NCI-H2029 (cell line): ENCODE results near the gene ZNF584.
"Not testable (repeated sequence)": the region's sequence is repeated elsewhere in the genome, so short reads cannot be mapped to it uniquely, and the experiment has no call there.

Experiments used
- DNase-seq: peaks from one replicate; lab custom pipeline; 2025; lab: John Stamatoyannopoulos, UW

Gene ZNF584

GRCh38 chr19:58408152-58409009, at the start of gene ZNF584:
Gene ZNF584, plus strand, starts transcription at chr19:58408649. Its CDS starts 499 bp downstream, at chr19:58409148.
- DNase-seq = peak; percentile 95

- peak; percentile 41 for DNase-seq
Observed at GRCh38 chr19:58361900-58362271, 46.6 kb upstream of the ZNF584 start.

- peak; percentile 96 for DNase-seq
Observed at GRCh38 chr19:58362272-58362994, 46.0 kb upstream of the ZNF584 start, which contains the start of gene ZNF497. Gene ZNF497, minus strand, starts transcription at chr19:58362751. Its CDS starts 5,116 bp downstream, at chr19:58357635.

GRCh38 chr19:58364146-58364545, 44.3 kb upstream of the ZNF584 start:
- DNase-seq = no peak

- no peak for DNase-seq
Observed at GRCh38 chr19:58366585-58367430, 41.6 kb upstream of the ZNF584 start.

- no peak for DNase-seq
Observed at GRCh38 chr19:58367698-58368454, 40.6 kb upstream of the ZNF584 start.

GRCh38 chr19:58368561-58369360, 39.7 kb upstream of the ZNF584 start:
- no peak for DNase-seq

- DNase-seq = no peak
Observed at GRCh38 chr19:58372311-58373133, 35.9 kb upstream of the ZNF584 start.

- DNase-seq = no peak
Observed at GRCh38 chr19:58374200-58374599, 34.2 kb upstream of the ZNF584 start.

- not testable (repeated sequence) for DNase-seq
Observed at GRCh38 chr19:58376724-58377123, 31.7 kb upstream of the ZNF584 start.

- DNase-seq = no peak
Observed at GRCh38 chr19:58379246-58379645, 29.2 kb upstream of the ZNF584 start.

GRCh38 chr19:58380037-58380661, 28.3 kb upstream of the ZNF584 start:
- no peak for DNase-seq

GRCh38 chr19:58380662-58381459, 27.6 kb upstream of the ZNF584 start, which contains the start of gene ZNF837:
Gene ZNF837, minus strand, starts transcription at chr19:58381030. Its CDS starts 11,698 bp downstream, at chr19:58369332.
- DNase-seq = peak; percentile 100

GRCh38 chr19:58381460-58382212, 26.8 kb upstream of the ZNF584 start:
- DNase-seq = no peak

GRCh38 chr19:58382997-58383603, 25.3 kb upstream of the ZNF584 start:
- no peak for DNase-seq

GRCh38 chr19:58385313-58385890, 23.0 kb upstream of the ZNF584 start:
- no peak for DNase-seq
